NCI-H128 (cell line): ENCODE measurements around the gene NUAK2.

ENCODE experiments used
- DNase-seq: peaks from one replicate; lab custom pipeline; 2025; ENCODE audit not compliant: unreplicated experiment; lab: John Stamatoyannopoulos, UW

The NUAK2 gene

DNA sequence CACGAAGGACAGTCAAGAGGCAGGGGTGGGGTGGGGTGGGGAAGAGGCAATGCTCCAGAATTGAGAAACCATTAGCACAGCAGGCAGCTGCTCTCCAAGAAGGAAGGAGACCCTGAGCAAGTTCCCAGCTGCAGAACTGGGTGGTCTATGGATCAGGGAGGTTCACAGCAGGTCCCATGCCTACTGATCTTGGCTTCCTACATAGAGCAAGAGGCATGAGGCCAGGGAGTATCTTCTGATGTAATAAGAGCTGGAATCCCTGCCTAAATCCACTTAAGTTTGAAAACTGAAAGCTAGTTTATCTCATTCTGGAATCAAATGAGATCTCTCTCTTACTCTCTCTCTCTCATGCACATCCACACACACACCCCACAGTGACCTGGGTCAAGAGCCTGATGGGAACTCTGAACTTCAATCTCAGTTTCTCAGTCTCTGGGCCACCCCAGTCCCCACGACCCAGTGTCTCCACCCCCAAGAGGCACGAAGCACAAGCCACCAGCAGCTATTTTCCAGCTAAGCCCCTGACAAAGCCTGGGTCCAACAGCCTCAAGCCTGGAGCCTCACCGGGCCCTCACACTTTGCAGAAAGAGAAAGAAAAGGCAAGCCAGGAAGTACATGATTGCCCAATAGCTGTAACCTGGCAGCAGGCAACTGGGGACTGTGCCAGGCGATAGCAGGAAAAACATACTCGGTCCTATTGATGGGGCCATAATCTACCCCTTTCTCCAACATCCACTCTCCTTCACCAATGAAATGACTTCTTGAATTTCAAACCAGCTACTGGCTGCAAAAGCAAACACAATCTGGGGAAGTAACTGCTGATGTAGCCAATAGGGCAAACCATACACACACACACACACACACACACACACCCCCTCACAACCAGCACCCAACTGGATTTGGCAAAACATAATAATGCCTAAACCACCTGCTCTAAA is 2.2 kb downstream of the NUAK2 start:
- DNase-seq, result no peak

DNA sequence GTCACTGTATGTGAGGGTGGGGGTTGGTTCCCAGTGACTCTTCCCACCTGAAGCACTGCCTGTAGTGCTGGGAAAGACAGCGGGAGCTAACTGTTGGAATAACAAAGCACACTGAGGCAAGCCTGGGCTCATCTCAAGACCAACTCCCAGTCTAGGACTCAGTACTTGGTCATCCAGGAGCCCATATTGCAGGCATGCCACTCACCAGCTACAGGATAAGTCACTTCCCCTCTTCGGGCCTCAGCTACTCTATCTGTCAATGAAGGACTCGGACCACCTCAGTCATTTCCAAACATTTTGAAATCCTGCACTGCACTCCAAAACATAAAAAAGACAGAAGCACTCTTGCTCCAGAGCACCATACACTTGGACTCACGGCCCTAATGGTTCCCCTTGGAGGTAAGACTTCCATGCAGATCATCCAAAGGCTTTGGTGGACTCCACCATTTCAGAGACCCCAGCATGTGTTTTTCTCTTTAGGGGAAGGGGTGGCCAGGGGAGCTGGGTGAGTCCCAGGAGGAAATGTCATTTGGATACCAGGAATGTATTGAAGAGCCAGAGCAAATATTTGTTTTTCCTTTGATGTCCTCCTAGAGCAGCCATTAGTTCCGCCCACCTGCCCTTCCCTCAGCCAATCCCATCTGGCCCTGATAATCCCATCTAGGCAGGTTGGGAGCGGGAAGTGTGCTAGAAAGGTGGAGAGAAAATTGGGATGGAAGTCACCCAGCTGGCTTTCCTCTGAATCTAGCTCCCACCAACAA is 3.1 kb downstream of the NUAK2 start:
- DNase-seq, result no peak

DNA sequence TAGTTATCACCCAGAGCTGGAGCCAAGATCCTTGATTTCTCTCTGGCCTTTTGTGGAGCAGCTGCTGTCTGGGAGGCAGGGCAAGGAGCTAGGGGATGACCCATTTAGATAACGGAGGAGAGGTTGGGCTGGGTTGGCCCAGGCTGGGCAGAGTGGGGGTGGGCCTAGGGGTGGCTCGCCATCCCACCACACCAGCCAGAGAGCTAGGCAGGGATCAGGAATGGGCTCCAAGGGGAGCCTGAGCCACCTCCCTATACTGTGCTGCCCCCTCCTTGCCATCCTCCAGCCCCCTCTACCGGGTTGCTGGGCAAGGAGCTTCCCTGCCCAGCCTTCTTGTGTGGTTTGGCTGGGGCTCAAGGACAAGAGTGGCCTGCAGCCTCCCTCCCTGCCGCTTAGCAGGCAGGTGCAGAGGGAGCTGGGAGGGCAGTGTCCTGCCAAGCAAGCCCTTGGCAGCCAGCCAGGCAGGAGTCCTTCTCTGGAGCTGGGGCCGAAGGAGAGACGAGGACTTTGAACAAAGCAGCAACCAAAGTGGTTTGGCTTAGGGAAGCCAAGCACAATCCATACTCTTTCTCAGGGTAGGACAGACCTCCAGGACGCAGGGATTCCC is 4.1 kb downstream of the NUAK2 start:
- DNase-seq, result peak; percentile 85

DNA sequence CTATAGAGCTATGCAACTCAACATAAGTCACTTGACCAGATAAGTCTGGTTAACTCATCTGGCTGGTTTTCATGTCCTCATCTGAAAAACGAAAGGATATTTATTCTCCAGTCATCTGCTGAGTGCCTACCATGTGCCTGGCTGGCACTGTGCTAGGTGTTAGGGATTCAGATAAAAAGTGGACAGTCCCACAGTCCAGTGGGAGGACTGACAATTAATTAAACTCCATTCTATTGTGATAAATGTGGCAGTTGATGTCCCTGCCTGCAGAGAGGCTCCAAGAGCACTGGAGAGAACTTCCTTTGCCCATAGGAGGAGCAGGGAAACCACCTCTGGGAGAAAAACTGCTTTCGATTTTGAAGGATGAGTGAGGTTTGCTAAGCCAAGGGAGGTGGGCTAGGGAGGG is 5.4 kb downstream of the NUAK2 start:
- DNase-seq, result no peak

DNA sequence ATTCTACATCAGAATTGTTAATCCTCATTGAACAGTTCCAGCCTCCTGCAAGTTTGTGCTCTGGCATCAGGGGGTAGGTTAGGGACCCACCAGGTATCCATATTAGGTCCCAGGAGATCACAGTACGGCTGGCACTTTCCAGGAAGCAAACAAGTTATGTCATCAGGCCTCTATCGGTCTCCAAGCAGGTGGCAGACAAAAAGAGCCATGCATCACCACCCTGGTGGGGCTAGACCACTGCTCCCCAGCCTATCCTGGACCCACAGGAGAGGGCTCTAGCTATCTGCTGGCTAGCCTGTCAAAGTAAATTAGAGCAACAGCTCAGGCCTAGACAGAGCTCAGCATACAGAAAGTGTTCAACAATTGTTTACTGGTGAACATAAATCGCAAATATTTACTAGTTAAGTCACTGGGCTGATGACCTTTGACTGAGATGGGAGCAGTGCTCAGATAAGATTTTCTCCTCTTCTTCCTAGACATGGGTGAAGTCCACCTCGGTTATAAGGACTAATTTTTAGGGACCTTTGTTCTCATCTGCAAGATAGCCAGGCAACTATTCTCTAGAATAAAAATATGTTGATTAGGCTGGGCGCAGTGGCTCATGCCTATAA is 6.4 kb downstream of the NUAK2 start:
- DNase-seq, result no peak

DNA sequence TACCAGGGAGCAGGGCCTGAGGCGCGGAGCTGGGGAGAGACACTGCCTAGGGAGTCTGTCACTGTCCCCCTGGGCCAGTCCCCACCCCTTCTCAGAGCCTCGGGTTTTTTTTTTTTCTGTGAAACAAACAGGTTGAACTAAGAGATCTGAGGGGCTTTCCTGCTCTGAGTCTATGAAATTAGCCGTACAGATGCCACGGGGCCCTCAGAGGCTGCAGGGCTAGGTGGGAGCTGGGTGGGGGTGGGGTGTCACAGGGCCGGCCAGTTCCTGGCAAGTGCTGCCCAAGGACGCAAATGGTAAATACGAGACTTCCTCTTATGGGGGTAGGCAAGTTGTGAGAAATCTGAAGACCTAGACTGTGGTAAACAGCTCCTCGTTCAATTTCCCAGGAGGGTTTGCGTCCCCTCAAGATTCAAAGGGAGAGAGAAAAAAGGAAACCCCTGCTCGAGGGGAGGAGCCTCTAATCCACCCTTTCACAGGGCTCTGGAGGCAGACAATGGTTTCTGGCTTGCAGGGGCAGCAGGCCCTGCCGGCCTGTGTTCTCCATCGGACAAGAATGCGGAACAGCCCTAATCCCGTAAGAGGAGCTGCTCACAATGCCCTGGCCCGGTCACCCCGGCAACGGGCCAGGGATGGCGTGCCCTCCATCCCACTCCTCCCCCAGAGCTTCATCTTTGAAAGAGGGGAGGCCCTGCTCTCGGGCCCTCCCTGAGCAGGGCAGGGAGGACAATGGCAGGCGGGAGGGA is 7.8 kb downstream of the NUAK2 start:
- peak; percentile 73 for DNase-seq

DNA sequence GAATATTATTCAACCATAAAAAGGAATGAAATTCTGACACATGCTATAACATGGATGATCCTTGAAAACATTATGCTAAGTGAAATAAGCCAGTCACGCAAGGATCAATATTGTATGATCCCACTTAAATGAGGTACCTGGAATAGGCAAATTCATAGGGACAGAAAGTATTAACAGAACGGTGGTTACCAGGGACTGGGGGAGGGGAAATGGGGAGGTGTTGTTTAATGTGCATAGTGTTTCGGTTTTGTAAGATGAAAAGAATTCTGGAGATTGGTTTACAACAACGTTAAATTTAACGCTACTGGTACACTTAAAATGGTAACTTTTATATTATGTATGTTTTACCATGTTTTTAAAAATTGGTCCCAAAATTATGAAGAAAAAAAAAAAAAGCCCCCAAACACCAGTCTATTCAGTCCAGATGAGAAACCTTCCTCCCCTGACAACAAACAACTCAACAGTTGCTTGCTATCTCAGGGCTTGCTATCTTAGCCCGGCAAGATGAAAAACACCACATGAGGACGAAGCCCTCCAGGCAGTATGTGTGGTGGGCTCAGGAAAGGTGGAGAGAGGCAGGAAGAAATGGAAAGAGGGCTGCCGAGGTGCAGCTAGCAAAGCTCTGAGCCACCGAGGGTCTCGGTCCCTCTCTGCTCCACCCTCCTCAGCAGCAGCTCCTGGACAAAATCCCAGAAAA is 8.5 kb downstream of the NUAK2 start:
- no peak for DNase-seq

DNA sequence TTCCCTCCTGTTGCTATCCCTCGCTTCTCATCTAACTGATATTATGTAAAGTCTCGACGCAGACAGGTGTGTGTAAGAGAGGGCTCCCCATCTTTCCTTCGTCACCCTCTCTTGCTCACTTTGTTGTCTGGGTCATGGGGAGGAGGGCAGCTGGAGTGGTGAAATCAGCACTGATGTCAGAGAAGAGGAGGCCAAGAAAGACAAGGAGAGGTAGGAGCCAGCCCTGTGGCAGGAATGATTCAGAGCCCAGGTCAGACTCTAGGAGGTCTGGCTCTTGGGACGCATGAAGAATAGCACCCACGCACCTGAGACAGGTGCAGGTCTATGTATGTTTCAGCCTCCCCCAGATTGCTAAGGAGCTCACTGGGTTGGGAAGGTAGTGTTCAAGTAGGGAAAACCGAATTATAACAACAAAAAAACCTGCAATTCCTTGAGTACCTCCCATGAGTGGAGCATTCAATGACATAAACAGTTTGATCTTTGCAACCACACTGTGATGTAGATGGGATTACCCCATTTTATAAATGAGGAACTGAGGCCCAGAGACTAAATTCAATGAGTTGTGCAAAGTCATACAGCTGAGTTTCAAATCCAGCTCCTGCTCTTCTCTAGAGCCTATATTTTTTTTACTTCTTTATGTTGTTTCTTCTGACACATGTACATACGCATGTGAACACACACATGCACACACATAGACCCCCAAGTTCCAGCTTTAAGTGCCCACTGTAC is 10.4 kb downstream of the NUAK2 start:
- DNase-seq, result no peak

DNA sequence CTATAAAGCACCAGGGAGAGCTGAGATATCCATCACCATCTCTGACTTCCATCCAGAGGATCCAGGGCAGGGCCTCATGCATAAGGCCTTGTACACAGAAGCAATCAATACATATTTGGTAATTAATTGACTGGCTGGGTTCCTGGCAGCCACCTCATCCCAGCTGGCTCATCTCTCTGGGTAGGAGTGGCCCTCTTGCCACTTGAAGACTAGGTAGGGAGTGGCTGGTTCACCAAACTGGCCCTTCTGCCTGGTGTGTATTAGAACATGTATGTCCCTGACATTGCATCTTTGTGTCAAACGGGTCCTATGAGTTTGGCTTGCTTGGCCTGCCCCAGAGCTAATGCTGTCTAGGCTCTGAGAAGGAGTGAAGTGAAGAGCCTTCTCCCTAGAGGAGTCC is 11.8 kb downstream of the NUAK2 start:
- no peak for DNase-seq

DNA sequence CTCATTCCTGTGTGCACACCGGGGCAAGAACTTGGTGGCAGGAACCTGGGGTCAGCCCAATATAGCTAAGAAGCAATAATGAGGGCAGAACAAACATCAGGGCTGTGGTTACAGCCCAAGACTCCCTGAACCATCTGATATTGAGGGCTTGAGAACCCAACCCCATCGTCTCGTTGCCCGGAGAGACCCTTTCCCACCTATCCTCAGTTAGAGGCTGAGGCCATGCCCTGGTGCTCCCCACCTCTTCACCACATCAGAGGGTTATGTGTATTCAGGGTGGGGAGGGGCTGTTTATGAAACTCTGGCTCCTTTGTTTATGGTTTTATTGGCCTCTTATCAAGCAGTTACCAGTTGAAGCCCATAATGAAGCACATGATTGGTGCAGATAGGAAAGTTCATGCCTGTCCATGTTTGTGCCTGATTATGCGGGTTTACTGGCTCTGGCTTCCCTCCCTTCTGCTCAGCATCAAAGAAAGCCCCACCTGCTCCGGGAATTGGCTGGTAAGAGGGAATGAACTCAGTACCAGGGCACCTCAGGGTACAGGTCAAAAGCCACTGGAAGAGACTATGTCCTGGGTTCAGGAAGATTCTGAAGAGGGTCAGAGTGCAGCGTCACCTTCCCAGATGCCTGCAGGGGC is 14.5 kb downstream of the NUAK2 start:
- DNase-seq, result no peak

DNA sequence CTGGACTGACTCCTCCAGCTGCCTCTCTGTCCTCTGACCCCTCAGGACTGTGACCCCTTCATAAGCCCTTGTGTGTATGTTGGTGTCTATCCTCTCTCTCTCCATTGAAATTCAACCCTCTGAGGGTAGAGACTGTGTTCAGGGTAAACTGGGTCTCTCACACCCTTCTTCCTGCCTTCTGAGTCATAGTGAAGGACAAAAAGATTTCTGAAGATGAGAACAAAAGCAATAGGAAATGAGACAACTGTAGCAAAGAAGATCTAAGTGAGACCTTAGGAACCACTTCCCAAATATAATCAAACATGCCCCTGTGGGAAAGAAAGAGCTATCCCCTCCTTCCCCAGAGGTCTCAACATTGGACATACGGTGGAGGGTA is 16.9 kb downstream of the NUAK2 start:
- no peak for DNase-seq

DNA sequence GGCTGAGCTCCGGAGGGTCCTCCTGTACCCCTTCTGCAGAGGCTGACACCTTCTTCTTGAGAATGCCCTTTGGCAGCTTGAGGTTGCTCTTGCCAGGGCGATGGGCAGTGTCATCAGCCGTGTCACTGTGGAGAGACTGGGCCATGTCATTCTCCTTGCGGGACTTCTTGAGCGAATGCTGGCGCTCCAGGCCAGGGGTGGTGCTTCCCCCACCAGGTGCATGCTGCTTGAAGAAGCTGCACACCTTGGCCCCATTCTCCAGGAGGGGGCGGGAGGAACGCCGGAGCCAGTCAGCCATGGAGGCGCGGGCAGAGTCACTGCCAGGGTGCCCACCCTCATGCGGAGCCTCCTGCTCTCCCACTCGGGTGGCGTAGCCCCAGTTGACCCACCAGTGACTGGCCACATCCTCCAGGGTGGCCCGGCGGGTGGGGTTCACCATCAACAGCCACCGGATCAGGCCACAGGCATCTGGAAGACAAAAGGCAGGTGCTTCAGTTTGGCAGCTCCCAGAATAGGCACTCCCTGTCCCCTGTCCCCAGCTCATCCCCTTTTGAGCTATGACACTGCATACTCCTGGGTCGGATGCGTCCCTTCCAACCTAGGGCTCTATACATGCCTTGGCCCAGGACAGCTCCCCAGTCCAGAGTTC is 17.4 kb downstream of the NUAK2 start:
- DNase-seq, result no peak

DNA sequence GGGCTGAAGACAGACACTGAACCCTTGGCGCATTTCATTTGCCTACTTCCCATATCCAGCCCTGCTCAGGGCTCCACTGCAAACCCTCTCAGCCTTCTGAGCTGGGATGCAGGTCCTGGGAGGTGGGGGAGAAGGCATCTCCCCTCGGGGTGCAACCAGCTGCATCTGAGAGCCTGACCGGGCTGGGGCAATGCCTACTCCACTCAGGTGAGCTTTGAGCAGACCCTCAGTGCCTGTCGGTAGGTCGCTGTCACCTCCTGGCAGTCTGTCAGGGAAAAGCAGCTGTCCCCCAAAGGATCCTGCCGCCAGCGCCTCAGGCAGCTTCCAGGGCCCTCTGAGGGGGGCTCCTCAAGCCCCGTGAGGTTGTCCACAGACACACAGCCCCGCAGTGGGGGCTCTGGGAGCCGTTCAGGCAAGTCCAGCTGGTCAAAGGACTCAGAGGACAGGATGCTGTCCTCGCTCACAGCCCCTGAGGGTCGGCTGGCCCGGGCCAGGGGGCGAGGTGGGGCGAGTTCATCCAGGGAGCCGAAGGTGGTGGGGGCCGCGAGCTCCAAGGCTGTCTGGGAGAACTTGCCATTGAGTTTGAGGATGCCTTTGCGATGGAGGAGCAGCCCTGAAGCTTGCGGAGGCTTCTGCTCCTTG is 18.2 kb downstream of the NUAK2 start:
- no peak for DNase-seq

DNA sequence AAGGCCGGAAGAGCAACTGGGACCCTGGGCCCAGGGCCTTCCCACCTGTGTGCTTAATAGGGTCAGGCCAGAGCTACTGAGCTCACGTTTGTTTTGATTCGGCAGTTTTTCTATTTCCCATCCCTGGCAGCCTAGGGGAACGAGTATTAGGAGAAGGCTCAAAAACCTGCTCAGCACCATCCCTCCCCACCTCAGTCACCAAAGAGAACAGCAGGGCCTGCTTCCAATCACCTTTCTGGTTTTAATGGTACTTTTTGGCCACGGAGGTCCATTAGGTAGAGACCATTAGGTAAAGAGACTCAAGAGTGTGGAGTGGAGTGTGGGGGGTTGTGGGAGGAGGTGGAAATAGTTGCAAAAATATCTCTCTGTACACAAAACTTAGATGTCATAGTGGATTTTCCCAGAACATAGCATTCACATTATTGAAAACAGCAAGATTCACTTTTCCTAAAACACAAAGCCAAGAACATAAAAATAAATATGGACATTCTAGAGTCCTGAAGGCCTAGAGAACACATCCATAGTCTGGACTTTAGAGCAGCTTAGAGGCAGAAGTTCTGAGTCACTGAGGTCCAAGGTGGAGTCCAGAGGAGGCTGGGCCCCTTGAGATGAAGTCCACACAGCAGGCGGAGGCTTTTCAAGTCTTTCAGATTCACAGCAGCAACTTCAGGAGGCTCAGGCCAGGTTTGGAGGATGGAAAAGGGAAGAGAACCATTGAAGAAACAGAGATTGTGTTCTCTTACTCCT is 19.5 kb downstream of the NUAK2 start:
- DNase-seq, result no peak

DNA sequence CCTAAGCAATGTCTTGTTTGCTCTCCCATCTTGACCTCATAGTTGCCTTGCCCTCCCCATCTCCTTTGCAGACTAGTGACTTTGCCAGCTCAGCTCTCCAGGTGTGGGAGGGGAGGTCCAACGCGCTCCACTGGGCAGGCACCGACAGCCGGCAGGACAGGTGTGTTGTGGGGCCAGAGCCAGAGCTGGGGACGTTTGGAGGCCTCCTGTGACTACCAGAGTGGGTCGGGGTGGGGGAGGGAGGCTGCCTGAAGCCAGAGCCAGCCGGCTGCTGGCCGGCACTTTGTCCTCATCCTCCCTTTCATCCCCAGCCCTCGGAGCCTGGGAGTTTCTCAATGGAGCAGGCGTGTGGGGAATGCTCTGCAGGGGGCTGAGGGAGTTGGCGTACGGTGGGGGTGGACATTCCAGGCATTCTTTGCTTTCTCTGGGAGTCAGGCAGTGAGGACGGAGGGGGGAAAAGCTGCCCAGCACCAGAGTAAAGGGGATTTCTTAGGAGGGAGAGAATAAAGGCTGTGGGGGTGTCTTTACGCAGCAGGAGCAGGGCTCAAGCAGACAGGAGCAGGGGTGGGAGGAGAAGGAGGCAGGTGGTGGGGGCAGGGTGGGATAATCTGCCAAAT is 20.2 kb downstream of the NUAK2 start:
- no peak for DNase-seq

DNA sequence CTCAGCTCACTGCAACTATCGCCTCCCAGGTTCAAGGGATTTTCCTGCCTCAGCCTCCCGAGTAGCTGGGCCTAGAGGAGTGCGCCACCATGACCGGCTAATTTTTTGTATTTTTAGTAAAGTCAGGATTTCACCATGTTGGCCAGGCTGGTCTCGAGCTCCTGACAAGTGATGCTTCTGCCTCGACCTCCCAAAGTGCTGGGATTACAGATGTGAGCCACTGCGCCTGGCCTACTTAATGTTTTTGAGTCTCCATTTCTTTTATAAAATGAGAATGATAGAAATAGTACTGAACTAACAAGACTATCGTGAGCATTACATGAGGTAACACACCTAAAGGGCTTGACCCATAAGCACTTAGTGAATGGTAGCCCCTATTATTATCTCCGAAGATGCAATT is 21.4 kb downstream of the NUAK2 start:
- DNase-seq, result no peak
